ENCODE data around the gene ECEL1. TPM values are rescaled to one million over a fixed set of nuclear protein-coding genes. Genes with fewer than 3 reads are reported as not detected.

ECEL1 gene
- total and polyA plus RNA-seq, 2 donors (not counting 1 experiment from before 2014, with no cell fraction given): 0.47 TPM; not detected in 1

DNA sequence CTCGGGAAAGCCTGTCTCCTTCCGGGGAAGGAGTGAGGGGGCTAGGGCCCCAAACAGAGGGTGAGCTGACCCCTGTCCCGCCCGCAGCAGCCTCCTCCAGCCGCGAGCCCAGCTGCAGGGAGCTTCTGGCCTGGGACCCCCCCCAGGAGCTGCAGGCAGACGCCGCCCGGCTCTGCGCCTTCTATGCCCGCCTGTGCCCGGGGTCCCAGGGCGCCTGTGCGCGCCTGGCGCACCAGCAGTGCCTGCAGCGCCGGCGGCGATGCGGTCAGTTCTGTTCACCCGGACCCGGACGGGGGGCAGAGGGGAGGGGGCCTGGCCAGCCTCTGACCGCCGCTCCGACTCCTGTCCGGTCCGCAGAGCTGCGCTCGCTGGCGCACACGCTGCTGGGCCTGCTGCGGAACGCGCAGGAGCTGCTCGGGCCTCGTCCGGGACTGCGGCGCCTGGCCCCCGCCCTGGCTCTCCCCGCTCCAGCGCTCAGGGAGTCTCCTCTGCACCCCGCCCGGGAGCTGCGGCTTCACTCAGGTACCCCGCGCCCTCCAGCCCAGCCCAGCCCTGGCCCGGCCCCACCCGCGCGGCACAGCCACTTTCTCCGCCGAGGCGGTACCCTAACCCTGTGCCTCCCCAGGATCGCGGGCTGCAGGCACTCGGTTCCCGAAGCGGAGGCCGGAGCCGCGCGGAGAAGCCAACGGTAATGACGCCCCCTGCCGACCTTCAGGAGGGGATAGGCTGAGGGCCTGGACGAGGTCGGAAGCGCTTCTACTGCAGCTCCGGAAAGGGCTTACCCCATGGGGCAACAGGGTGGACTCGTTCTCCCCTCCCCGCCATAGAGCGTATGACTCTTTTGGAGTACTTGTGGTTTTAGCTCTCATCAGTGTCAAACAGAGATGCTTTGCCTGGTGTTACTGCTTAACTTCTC is 36.3 kb upstream of the ECEL1 start:
- peak overlapping the region; percentile 71 for H3K4me3 Mint-ChIP-seq
- peak overlapping the region; percentile 85 for H3K4me2 ChIP-seq (replicated peaks; ENCODE audit: low read depth, low read length, poor library complexity, severe bottlenecking)

More for the DNA sequence above, 36.3 kb upstream of the ECEL1 start:
- Histone ChIP-seq H3K9me3 (ENCODE audit: control extremely low read depth in 1 of 3, control insufficient read depth in 2 of 3, insufficient read depth in 1 of 3, low read length in 2 of 3) (peaks cover 0 to 16% (median 0%) of the 10 kb centered on the region in 3 donors), H3K4me3 (ENCODE audit: control extremely low read depth in 1 of 5, extremely low read depth in 1 of 5, insufficient read depth in 1 of 5, low read depth in 2 of 5, low read length in 4 of 5) (peak overlapping the region in 3 of 5 experiments; percentile 7 to 19 (median 9)), H3K9ac (ENCODE audit: low read length) (no peak overlapping the region), H4K20me1 (ENCODE audit: control insufficient read depth, insufficient read depth, low read length, poor library complexity, severe bottlenecking) (no peaks in the 10 kb centered on the region), H3K79me2 (ENCODE audit: control insufficient read depth, insufficient read depth, low read length) (no peaks in the 10 kb centered on the region), H3K4me1 (ENCODE audit: control insufficient read depth in 2 of 2, insufficient read depth in 2 of 2, low read length in 2 of 2) (peaks cover 30 to 32% of the 10 kb centered on the region in 2 donors), H3K27me3 (replicated peaks in 1 of 4; ENCODE audit: control extremely low read depth in 1 of 4, control insufficient read depth in 3 of 4, insufficient read depth in 4 of 4, low read length in 3 of 4) (peaks cover 0 to 50% (median 22%) of the 10 kb centered on the region in 4 experiments), H2AFZ (ENCODE audit: insufficient read depth, low read depth, low read length, poor library complexity, severe bottlenecking) (peak overlapping the region; percentile 58), H3K27ac (ENCODE audit: low read length in 2 of 2) (no peak overlapping the region), H3K36me3 (replicated peaks in 1 of 2; ENCODE audit: control extremely low read depth in 1 of 2, control insufficient read depth in 1 of 2, extremely low read depth in 1 of 2, insufficient read depth in 2 of 2, low read length in 1 of 2) (no peaks in the 10 kb centered on the region)
- Mint-ChIP-seq H3K4me1 (peaks cover 17% of the 10 kb centered on the region), H3K27ac (no peak overlapping the region), H3K9me3 (ENCODE audit: insufficient read depth) (no peaks in the 10 kb centered on the region), H3K27me3 (peaks cover 40% of the 10 kb centered on the region)
- 2% methylated on average over 74 of the region's 75 CpGs for WGBS (ENCODE audit: insufficient coverage)
- ChIA-PET POLR2A (no interaction called here), CTCF (interaction anchor here (1.0 to 1.4 kb wide), 3 partner anchors 13 to 77 kb away, joined by 3 to 4 read pairs (median 3); no protein-coding TSS in a partner anchor)
- TF ChIP-seq, protein P1, sequence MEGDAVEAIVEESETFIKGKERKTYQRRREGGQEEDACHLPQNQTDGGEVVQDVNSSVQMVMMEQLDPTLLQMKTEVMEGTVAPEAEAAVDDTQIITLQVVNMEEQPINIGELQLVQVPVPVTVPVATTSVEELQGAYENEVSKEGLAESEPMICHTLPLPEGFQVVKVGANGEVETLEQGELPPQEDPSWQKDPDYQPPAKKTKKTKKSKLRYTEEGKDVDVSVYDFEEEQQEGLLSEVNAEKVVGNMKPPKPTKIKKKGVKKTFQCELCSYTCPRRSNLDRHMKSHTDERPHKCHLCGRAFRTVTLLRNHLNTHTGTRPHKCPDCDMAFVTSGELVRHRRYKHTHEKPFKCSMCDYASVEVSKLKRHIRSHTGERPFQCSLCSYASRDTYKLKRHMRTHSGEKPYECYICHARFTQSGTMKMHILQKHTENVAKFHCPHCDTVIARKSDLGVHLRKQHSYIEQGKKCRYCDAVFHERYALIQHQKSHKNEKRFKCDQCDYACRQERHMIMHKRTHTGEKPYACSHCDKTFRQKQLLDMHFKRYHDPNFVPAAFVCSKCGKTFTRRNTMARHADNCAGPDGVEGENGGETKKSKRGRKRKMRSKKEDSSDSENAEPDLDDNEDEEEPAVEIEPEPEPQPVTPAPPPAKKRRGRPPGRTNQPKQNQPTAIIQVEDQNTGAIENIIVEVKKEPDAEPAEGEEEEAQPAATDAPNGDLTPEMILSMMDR (IDR thresholded peaks at IDR 0.05): no peak
- TF ChIP-seq EZH2 (IDR thresholded peaks at IDR 0.05; ENCODE audit: borderline replicate concordance, insufficient read depth, low read depth, low read length, poor library complexity, severe bottlenecking): no peak
- ATAC-seq (ENCODE audit: low read depth): peak; percentile 28
- intact Hi-C loops (cut with micrococcal nuclease): loop anchor here (5.0 kb wide), 1 partner anchor 617 kb away; no protein-coding TSS in a partner anchor
- DNase-seq: peak; percentile 47

All from B cell (primary cell).